T-helper 1 cell treated with Interleukin-12 subunit alpha and Interleukin-12 subunit beta and Interleukin-4 antibody, amounts not matched to agents 30 ng/mL and 1 ng/mL, for 36 hours (primary cell): ENCODE results near the gene GTF2F2. TPM values are rescaled to one million over a fixed set of nuclear protein-coding genes. Genes with fewer than 3 reads are reported as not detected.

Experiments used
- intact Hi-C: fragments of 100-400 bp; cut with micrococcal nuclease; formaldehyde crosslinking; loops from one replicate; pipeline ENCODE4 v1.15.1; 2024
- total RNA-seq: library from RNA; stranded (reverse); gene quantifications from 2 replicates; pipeline ENCODE4 v1.2.3, GENCODE V29; 2022

GTF2F2 gene
- total RNA-seq, 1 donor from 2014 or later: 21.1 TPM

DNA sequence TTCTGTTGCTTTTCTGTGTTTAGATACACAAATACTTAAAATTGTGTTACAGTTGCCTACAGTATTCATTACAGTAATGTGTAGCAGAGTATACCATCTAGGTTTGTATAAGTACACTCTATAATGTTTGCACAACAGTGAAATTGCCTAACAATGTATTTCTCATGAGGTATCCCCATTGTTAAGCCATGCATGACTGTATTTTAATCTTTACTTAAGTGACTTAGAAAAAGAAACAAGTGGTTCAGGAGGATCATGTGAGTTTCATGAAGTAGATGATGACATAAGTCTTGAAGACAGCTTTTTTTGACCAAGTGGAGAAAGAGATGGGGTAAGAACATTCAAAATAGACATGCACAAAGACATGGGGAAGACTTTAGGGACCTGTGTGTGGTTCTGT lies 88.9 kb downstream of the GTF2F2 start:
- intact Hi-C loops: no loop called here

DNA sequence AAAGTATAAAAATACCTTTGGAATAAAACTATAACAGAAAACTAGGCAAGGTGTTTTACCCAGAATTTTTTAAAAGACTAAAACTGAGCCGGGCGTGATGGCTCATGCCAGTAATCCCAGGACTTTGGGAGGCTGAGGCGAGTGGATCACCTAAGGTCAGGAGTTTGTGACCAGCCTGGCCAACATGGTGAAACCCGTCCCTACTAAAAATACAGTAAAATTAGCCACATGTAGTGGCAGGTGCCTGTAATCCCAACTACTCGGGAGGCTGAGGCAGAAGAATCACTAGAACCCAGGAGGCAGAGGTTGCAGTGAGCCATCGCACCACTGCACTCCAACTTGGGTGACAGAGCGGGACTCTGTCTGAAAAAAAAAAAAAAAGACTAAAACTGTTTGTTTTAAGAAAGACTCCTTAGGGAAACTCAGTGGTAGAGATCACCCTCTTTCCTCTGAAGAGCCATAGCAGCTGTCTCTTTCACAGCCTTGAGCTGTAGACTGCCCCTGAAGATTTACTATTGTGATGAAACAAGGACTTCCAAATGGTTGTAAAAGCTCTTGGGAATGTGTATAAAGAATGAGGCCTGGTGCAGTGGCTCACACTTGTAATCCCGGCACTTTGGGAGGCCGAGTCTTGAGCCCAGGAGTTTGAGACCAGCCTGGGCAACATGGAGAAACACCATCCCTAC lies 95.2 kb downstream of the GTF2F2 start:
- intact Hi-C loops: no loop called here

DNA sequence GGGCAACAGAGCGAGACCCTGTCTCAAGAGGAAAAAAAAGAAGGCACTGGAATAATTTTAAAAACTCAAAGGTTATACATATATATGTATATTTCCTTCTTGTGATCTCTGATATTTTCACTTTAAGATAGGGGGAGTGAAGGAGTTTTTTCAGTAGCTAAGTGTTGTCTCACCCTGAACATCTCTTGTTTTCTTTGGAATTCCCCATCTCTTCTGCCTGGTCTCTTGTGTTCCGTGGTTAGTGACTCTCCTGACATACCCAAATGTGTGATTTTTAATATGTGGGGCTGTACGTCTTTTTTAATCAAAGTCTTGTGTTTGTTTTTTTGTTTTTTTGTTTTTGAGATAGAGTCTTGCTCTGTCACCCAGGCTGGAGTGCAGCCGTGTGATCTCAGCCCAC lies 95.9 kb downstream of the GTF2F2 start:
- intact Hi-C loops: no loop called here

DNA sequence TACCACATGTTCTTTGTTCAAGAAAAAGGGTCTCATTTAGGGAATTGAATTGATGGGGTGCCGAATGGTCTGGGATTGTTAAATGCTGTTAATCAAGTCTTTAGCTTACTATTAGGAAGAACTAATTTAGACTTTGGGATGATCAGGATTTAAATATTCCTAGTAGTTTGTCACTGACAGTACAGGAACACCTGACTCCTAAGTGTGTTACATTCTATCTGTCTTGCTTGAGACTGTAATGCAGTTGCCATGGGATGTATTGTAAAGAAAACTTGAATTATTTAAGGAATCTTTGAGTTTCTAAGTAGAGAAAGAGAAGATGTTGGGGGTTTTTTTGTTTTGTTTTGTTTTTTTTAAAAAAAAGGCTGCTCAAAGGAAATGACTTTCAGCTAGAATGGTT lies 98.4 kb downstream of the GTF2F2 start:
- intact Hi-C loops: no loop called here

DNA sequence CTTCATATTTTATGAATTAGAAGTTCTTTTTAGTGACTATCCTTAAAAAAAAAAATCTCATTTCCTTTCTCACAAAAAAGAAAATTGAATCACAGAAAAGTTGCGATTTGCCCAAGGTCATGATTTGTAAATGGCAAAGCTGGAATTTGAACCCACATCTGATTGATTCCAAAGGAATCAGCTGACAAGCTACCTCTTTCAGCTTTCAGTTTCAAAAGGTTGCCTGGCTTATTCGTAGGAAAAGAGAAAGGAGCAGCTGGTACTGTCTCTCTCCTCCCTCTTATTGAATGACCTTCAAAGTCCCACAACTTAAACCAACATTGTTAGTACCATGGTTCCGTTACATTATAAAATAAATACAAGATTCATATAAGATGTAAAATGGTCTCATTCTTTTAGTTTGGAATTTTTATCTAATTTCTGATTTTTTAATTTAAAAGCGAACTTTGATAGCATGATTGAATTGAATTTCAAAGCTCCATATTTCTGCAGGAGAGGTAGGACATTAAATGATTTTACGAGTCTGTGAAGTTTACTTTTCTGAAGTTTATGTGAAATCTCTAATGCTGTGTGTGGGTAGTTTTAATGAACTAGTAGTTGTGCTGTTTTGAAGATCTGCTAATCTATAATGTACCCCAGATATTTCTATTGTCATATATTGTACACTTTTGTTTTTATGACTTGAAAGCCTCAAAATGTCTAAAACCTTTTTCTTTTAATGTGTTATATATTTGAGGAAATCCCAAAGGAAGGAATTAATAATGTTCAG lies 99.0 kb downstream of the GTF2F2 start:
- intact Hi-C loops: no loop called here

DNA sequence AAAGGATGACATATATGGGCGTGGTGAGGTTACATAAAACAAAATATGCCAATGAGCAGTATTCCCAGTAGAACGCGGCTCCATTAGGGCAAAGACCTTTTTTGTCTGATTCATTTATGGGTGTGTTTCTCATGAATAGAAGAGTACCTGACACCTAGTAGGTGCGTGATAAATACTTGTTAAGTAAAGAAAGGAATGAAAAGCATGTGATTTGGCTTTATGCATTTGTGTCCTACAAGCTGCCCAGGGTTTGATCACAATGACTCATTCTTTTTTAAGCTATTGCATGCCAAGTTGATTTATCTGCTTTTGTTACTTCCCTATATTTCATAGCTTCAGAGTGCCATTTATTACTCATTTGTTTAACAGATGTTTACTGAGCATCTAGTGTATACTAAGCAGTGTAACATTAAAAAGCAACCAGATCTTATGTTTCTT lies 99.6 kb downstream of the GTF2F2 start:
- intact Hi-C loops: no loop called here

DNA sequence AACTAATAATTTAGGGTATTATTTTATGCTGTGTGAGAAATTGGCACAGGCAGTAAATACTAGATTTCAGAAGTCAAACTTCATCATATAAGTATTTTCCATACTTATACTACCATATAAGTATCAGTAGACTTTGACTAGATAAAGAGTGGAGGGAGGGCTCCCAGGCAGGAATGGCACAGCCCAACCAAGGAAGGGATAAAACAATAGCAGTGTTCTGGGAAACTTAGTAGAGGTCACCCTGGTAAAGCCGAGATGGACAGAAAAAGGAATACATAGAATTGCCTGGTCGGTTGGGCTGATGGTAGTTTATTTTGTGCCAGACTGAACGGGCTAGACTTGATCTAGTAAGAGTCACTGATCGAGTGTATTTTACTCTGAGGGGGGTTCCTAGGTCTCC lies 100.1 kb downstream of the GTF2F2 start:
- intact Hi-C loops: no loop called here

DNA sequence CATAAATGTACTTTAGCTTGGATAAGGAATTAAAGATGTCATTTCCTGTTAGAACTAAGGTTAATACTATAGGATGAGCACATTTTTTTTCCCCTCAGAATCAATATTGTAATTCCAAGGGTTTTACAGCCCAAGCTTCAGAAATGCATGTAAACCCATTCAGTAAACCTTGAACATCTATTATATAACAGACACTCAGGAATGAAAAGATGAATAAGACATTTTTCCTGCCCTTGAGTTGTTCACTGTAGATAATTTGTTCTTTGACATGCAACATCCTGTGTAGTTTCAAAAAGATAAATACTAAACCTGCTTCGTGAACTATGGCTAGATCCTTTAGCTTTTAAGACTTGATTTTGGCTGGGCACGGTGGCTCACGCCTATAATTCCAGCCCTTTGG lies 102.2 kb downstream of the GTF2F2 start:
- intact Hi-C loops: no loop called here

DNA sequence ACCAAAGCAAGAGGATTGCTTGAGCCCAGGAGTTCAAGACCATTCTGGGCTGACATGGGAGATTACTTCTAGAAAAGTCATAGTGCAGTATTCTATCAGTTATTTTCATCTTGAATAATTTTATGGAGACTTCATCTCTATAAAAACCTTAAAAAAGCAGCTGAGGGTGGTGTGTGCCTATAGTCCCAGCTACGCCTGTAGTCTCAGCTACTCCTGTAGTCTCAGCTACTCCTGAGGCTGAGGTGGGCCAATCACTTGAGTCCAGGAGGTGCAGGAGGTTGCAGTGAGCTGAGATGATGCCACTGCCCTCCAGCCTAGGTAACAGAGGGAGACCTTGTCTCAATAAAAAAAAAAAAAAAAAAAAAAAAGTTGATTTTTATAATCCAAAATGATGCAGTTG lies 102.6 kb downstream of the GTF2F2 start:
- intact Hi-C loops: no loop called here

DNA sequence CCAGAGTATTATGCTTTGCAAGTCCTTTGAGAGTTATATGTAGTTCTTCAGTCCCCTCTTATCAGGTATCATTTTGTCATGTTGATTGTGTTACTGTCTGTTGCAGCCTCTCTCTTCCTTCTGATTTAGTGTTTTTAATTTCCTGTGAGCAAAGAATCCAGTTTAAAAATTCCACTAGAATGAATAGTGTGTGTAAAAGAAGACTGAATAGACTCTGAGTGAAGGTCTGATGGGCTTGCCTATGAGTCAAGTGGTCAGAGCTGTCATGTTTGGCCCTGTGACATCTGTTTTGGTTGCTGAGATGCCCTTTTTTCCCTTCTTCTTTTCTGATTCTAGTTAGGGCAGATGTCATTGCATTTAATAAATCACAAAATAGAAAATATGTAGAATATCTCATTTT lies 103.9 kb downstream of the GTF2F2 start:
- intact Hi-C loops: no loop called here

DNA sequence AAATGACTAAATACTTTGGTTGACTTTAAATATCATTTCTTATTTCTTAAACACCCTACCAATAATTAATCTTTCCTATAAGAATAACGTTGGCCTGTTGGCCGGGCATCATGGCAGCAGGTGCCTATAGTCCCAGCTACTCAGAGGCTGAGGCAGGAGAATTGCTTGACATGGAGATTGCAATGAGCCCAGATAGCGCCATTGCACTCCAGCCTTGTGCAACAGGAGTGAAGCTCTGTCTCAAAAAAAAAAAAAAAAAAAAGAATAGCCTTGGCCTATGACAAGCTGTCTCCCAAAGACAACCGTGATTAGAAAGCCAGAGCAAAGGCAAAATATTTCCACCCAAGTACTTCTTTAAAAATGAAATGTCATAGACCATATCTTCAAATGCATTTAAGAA lies 105.1 kb downstream of the GTF2F2 start:
- intact Hi-C loops: no loop called here

DNA sequence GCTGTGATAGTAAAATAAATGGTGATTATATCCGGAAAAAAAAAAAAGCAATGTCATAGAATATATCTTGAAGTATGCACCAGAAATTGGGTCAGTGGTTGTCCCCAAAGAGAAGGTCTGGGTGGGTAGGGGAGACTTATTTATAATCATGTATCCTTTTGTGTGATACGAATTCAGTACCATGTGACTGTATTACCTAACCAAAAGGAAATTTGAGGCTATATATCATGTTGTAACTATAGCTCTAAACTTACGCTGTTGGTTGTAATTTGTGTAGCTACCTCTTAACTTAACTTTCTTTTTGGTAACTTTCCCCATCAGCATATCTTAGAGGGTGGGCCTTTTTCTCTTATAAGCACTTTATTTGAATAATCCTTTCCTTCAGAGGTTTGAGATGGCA lies 105.7 kb downstream of the GTF2F2 start:
- intact Hi-C loops: no loop called here

DNA sequence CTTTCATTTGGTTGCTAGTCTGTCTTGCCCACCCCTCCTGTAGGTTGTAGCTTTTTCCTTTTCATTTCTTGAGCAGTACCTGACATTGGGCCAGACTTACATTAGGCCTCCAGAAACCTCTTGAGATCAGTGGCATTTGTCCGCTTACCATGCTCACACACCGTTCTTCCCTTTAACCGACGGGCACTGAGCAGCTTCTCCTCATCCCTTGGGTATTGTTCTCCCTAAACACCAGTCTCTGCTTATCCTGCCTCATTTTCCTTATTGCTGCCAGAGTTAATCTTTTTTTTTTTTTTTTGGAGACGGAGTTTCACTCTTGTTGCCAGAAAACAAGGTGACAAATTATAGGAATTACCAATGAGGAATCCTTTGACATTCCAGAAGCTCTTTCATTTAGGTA lies 107.7 kb downstream of the GTF2F2 start:
- intact Hi-C loops: no loop called here

DNA sequence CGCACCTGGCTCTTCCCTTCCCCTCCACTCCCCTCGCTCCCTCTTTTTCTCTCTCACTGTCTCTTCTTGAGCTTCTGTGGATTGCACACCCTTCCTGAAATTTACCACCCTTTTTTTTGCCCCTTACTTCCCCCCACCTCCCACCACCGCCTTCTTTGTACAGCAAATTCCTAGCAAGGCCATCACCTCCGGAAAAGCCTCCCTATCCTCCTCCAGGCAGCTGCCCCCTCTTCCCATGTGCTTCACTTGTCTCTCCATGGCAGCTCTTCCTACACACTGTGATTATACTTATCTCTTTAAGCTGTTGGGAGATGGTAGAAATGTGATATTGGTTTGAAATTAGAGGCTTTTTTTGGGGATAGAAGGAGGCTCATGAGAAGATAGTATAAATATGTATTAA lies 108.9 kb downstream of the GTF2F2 start:
- intact Hi-C loops: no loop called here

DNA sequence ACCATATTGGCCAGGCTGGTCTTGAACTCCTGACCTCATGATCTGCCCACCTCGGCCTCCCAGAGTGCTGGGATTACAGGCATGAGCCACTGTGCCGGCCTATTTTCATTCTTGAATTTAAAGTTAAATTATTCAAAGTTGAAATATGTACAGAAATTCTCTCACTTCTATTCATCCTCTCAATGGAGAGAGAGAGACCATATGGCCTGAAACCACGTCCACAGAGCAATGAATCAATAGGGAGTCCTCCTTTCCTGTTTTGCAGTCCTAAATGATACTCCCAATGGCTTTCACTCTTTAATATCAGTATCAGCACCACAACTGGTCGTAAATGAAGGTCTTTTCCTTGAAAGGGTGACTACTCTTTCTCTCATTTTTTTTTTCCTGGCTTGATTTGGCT lies 111.0 kb downstream of the GTF2F2 start:
- intact Hi-C loops: no loop called here

DNA sequence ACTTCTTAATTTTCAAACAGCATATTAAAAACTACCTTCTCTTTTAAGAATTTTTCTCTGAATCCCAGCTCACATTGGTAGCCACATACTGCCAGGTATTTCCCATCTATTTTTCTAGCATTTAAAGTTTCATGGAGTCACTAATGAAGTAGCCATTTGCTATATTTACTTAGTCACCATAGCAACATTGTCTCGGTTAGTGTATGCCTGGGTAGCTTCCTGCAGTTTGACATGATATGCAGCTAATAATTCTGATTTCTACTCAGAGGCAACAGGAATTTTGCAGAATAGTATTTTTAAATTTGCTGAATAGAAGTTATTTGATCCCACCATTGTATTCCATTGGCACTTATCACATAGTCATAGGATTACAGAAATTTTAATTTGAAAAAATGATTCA lies 111.4 kb downstream of the GTF2F2 start:
- intact Hi-C loops: no loop called here

DNA sequence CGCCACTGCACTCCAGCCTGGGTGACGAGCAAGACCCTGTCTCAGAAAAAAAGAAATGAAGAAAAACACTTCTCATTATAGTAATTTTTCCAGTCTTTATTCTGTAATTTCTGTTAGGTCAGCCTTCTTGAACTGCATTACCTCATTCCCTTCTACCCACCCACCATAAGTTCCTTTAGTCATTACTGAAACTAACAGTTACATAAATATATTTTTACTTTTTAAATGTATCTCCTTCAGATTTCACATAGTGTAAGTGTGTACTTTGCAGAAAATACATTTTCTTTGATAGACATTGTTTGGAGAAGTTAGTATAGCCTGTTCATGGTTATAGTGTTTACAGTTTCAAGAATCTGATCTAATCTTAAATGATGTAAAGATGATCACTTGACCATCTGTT lies 112.3 kb downstream of the GTF2F2 start:
- intact Hi-C loops: no loop called here

DNA sequence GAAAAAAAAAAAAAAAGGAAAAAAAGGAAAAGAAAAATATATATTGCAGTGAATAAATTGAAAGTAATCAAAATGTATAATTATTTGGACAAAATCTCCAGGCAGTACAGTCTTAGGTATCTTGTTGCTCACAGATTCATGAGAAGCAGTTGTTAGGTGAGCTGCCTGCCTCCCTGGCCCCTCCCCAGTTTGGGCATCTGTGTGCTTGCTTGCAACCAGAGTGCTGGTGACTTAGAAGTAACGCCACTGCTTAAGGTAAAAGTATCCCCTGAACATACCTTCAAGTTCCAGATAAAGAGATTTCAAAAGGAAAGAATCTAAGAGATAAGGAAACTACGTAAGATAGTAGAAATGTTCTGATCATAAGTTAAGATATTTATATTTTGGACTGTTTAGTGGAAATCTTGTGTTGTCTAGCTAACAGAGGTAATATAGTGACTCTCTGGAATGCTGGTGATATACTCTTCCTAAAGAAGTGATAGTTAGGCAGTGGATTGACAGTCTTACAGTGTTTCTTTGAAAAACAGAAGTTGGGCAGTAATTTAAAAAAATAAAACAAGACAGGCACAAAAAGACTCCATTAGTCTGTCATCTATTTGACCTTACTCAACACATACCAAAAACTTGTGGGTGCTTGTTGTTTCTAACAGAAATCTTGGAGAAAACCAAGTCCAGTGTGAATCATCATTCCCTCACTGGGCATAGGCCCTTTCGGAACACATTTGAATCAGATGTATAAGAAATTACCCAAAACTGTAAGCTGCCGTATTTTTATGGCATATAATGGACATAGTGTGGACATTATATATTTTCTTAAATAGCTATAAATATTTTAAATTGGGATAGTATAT lies 118.9 kb downstream of the GTF2F2 start:
- intact Hi-C loops: no loop called here

DNA sequence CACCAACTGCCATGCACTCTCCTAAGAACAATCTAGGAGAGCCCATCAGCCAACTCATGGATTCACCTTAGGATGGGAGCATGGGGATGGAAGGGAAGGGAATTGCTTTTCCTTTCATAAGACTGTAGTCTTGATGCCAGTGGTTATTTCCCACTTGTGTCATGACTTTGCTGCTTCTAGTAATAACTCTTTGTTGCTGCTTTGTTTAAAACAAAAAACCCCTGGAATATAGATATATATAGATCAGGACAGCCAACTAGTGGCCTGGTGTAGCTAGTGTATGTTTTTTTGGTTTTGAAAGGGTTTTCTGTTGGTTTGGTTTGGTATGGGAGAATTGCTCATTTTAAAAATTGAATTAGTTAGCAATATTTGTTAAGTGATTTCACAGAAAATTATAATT lies 119.8 kb downstream of the GTF2F2 start:
- intact Hi-C loops: no loop called here

DNA sequence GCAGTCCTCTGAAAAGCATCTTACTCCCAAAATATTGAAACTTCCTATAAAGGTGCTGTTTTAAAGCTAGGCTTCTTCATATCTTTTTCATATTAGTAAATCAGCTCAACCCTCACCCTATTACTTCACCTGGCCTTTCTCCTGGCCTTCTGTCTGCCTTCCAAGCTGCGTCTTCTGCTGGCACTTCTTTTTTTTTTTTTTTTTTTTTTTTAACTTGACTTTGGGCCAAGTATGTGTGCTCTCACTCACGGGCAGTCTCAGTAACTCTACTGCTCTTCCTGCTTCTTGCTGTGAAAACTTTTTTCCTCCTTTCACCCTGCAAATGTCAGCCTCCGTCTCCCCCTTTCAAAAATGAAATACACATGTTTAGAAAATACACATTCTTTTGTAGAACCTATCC lies 121.8 kb downstream of the GTF2F2 start:
- intact Hi-C loops: no loop called here

DNA sequence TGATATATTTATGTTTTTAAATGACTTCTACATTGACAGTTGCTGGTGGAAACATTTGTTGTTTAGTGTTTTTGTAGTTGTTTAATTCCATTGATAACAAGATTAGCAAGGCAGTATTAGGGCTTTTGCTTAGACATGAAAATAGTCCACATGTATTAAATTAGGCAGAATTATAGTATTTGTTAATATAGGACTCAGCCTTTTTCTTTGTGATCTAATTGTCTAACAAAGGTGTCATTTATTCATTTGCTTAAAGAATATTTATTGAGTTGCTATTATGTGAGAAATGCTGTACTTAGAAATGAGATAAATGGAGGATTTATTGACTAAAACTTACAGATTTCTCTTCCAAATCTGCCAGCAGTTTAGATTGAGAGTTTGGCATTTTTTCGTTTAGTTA lies 122.2 kb downstream of the GTF2F2 start:
- intact Hi-C loops: no loop called here

DNA sequence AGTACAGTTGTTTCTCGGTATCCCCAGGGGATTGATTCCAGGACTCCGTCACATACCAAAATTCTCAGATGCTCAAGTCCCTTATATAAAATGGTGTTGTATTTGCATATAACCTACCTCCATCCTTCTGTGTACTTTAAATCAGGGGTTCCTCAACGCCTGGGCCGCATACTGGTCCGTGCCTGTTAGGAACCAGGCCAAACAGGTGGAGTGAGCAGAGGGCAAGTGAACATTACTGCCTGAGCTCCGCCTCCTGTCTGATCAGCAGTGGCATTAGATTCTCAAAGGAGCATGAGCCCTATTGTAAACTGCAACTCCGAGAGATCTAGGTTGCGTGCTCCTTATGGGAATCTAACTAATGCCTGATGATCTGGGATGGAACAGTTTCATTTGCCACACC lies 122.8 kb downstream of the GTF2F2 start:
- intact Hi-C loops: no loop called here
